ENCODE data around the gene TRIM62. TPM values are rescaled to one million over a fixed set of nuclear protein-coding genes. Genes with fewer than 3 reads are reported as not detected.

Gene TRIM62
- total RNA-seq, 1 experiment from 2014 or later = 6.9 TPM

DNA sequence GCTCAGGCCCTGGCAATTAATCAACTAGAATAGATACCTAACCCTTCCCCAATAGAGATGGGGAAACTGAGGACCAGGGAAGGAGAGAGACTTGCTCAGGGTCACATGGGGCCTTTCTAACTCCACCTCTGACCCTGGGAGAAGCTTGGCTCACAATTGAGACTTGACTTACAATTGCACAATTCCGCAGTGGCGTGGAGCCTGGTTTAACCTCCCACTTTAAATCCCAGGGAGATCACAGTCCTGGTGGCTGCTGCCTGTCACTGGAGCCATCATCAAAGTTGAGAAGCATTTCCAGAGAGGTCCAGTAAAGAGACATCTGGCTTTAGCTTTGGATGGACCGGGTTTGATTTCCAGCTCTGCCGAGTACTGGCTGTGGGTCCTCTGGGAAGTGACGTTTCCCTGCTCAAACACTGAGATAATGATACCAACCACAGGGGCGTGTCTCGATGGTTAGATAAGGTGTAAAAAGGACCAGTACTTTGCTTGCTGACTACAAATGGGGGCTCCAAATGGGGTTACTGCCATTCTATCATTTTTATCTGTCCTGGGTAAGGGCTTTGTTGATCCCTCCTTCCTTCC is 39.3 kb downstream of the TRIM62 start:
- H2BK20ac ChIP-seq (ENCODE audit: low read depth, low read length, poor library complexity, severe bottlenecking) = no peak overlapping the region
- no peak overlapping the region for H3T11ph ChIP-seq (ENCODE audit: low read length)
- no peak overlapping the region for H4K8ac ChIP-seq (replicated peaks; ENCODE audit: insufficient read length, low read depth, low read length)
- no peak overlapping the region for H4K91ac ChIP-seq (ENCODE audit: insufficient read length, low read depth, low read length)
- H2AK5ac ChIP-seq (ENCODE audit: insufficient read length, low read length) = no peak overlapping the region
- no peak overlapping the region for H3K18ac ChIP-seq (ENCODE audit: insufficient read length, low read depth, low read length)
- peaks cover 1% of the 10 kb centered on the region; the same call in 1 of the 2 replicates for H3K27me3 Mint-ChIP-seq (ENCODE audit: low read depth)
- H3K27me3 ChIP-seq (ENCODE audit: insufficient read depth, low read length) = 0 out of 2 replicates have a peak, but pooled peaks cover 3% of the 10 kb centered on the region
- no peaks in the 10 kb centered on the region for H3K79me2 ChIP-seq (ENCODE audit: insufficient read depth, low read length)
- no peak overlapping the region for H3K9ac ChIP-seq (ENCODE audit: extremely low read depth, insufficient read length, low read length)
- no peaks in the 10 kb centered on the region for H4K20me1 ChIP-seq (ENCODE audit: control insufficient read depth, insufficient read depth, insufficient read length)
- no peak overlapping the region for H2BK5ac ChIP-seq (ENCODE audit: insufficient read length, low read length)
- TF ChIP-seq, protein P1, sequence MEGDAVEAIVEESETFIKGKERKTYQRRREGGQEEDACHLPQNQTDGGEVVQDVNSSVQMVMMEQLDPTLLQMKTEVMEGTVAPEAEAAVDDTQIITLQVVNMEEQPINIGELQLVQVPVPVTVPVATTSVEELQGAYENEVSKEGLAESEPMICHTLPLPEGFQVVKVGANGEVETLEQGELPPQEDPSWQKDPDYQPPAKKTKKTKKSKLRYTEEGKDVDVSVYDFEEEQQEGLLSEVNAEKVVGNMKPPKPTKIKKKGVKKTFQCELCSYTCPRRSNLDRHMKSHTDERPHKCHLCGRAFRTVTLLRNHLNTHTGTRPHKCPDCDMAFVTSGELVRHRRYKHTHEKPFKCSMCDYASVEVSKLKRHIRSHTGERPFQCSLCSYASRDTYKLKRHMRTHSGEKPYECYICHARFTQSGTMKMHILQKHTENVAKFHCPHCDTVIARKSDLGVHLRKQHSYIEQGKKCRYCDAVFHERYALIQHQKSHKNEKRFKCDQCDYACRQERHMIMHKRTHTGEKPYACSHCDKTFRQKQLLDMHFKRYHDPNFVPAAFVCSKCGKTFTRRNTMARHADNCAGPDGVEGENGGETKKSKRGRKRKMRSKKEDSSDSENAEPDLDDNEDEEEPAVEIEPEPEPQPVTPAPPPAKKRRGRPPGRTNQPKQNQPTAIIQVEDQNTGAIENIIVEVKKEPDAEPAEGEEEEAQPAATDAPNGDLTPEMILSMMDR (conservative IDR thresholded peaks at IDR 0.05) = no peak
- H2AFZ ChIP-seq (ENCODE audit: low read length) = no peak overlapping the region
- no peak overlapping the region for H3K27ac ChIP-seq (ENCODE audit: insufficient read length, low read depth, low read length)
- H3K4ac ChIP-seq (ENCODE audit: low read depth, low read length) = no peak overlapping the region
- H3K23me2 ChIP-seq (ENCODE audit: insufficient read length, low read depth, low read length, poor library complexity, severe bottlenecking) = no peaks in the 10 kb centered on the region
- H3K9me3 Mint-ChIP-seq = no peaks in the 10 kb centered on the region
- H3K79me1 ChIP-seq (ENCODE audit: insufficient read depth, low read depth, low read length, poor library complexity, severe bottlenecking) = no peaks in the 10 kb centered on the region
- no peak overlapping the region for H2BK15ac ChIP-seq (ENCODE audit: low read depth, low read length)
- no peaks in the 10 kb centered on the region for H3K9me3 ChIP-seq (ENCODE audit: control insufficient read depth, low read depth, low read length)
- H3K36me3 Mint-ChIP-seq (ENCODE audit: insufficient read depth in 1 of 3, low read depth in 3 of 3) = peaks cover 0 to 8% (median 6%) of the 10 kb centered on the region in 3 experiments; a peak in 3 of 7 replicates
- no peak for DNase-seq
- peaks cover 14% of the 10 kb centered on the region; the same call in 1 of the 2 replicates for H3K4me1 ChIP-seq (ENCODE audit: insufficient read depth, low read length)
- H3K4me1 Mint-ChIP-seq = peaks cover 48 to 56% of the 10 kb centered on the region in 2 experiments
- H2BK12ac ChIP-seq (ENCODE audit: insufficient read length, low read depth, low read length) = no peak overlapping the region
- no peak overlapping the region for H3K4me2 ChIP-seq (ENCODE audit: insufficient read depth, insufficient read length, low read length)
- no peak overlapping the region for H3K56ac ChIP-seq (ENCODE audit: insufficient read length, low read depth, low read length)
- H3K14ac ChIP-seq (ENCODE audit: insufficient read depth, low read length) = no peak overlapping the region
- no peak overlapping the region for H4K5ac ChIP-seq (ENCODE audit: insufficient read length, low read depth, low read length)
- WGBS (ENCODE audit: extremely low coverage, insufficient read length, low lambda C conversion rate) = no CpG with 5 or more reads among the region's 7 CpGs
- no peak overlapping the region for H2BK120ac ChIP-seq (ENCODE audit: low read depth, low read length, poor library complexity, severe bottlenecking)
- no peak overlapping the region for H3K23ac ChIP-seq (ENCODE audit: insufficient read length, low read depth, low read length)
- no peak overlapping the region for H3K27ac Mint-ChIP-seq
- no peak overlapping the region for H3K4me3 Mint-ChIP-seq

Measured in H9 (cell line).